GM18499 (cell line): ENCODE data around the gene ZNF107.

Source experiments
- ATAC-seq: cut with Tn5 transposase; IDR thresholded peaks from one replicate; pipeline ENCODE4 v1.9.1; 2021; ENCODE audit warnings: moderate number of reproducible peaks; ENCODE audit not compliant: insufficient read depth, unreplicated experiment

The ZNF107 gene

GRCh38 chr7:64665980-64666662 is at the start of gene ZNF107:
ZNF107 (plus strand) TSS chr7:64666133; CDS start chr7:64666283, 150 bp downstream.
- ATAC-seq = peak; percentile 97

GRCh38 chr7:64618785-64619456 is 47.0 kb upstream of the ZNF107 start:
- ATAC-seq = no peak

- no peak for ATAC-seq
Measured at GRCh38 chr7:64619705-64620104, 46.2 kb upstream of the ZNF107 start.

GRCh38 chr7:64621656-64622055 is 44.3 kb upstream of the ZNF107 start:
- ATAC-seq = no peak

GRCh38 chr7:64625114-64626082 is 40.5 kb upstream of the ZNF107 start:
- no peak for ATAC-seq

GRCh38 chr7:64626083-64626469 is 39.9 kb upstream of the ZNF107 start:
- no peak for ATAC-seq

- no peak for ATAC-seq
Measured at GRCh38 chr7:64626557-64626956, 39.4 kb upstream of the ZNF107 start.

- no peak for ATAC-seq
Measured at GRCh38 chr7:64628192-64628591, 37.7 kb upstream of the ZNF107 start.

- no peak for ATAC-seq
Measured at GRCh38 chr7:64628721-64629120, 37.2 kb upstream of the ZNF107 start.

GRCh38 chr7:64630496-64630895 is 35.4 kb upstream of the ZNF107 start:
- ATAC-seq = no peak

- ATAC-seq = no peak
Measured at GRCh38 chr7:64632029-64632428, 33.9 kb upstream of the ZNF107 start.

GRCh38 chr7:64633401-64633800 is 32.5 kb upstream of the ZNF107 start:
- ATAC-seq = no peak

- no peak for ATAC-seq
Measured at GRCh38 chr7:64634406-64635062, 31.4 kb upstream of the ZNF107 start.

GRCh38 chr7:64636386-64636785 is 29.5 kb upstream of the ZNF107 start:
- ATAC-seq = no peak

GRCh38 chr7:64637521-64638445 is 28.1 kb upstream of the ZNF107 start:
- ATAC-seq = no peak

- ATAC-seq = no peak
Measured at GRCh38 chr7:64638822-64639221, 27.1 kb upstream of the ZNF107 start.

- ATAC-seq = no peak
Measured at GRCh38 chr7:64639267-64640001, 26.5 kb upstream of the ZNF107 start.

GRCh38 chr7:64640504-64640903 is 25.4 kb upstream of the ZNF107 start:
- ATAC-seq = no peak

- no peak for ATAC-seq
Measured at GRCh38 chr7:64642046-64642445, 23.9 kb upstream of the ZNF107 start.
